ENCODE results near the gene THOC2.
"Not testable (repeated sequence)": the region's sequence is repeated elsewhere in the genome, so short reads cannot be mapped to it uniquely, and the experiment has no call there.

Gene THOC2

DNA sequence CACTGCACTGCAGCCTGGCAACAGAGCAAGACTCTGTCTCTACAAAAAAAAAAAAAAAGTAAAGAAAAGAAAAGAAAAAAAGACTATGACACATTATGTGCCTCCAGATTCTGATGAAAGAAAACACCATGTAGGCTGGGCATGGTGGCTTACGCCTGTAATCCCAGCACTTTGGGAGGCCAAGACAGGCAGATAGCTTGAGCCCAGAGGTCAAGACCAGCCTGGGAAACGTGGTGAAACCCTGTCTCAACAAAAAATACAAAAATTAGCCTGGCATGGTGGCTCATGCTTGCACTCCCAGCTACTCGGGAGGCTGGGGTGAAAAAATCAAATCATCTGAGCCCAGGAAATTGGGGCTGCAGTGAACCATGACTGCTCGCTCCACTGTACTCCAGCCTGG, 19.4 kb downstream of the THOC2 start:
- POLR2A ChIA-PET = no interaction called here

DNA sequence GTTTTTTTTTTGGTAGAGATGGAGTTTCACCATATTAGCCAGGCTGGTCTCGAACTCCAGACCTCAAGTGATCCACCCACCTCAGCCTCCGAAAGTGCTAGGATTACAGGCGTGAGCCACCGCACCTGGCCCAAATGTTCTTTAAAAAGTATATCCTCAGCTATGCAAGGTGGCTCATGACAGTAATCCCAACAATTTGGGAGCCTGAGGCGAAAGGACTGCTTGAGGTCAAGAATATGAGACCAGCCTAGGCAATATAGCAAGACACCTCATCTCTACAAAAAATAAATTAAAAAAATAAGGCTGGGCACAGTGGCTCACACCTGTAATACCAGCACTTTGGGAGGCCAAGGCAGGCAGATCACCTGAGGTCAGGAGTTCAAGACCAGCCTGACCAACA, 21.7 kb downstream of the THOC2 start:
- CTCF ChIA-PET = interaction anchor here (1.4 kb wide), 1 partner anchor 28 kb away, joined by 3 read pairs; no protein-coding TSS in a partner anchor
- DNase-seq (ENCODE audit: extremely low spot score); POLR2A ChIA-PET: not testable (repeated sequence)

More for the DNA sequence above, 19.4 kb downstream of the THOC2 start:
- no peak for DNase-seq (ENCODE audit: extremely low spot score)
- TF ChIP-seq, protein P1, sequence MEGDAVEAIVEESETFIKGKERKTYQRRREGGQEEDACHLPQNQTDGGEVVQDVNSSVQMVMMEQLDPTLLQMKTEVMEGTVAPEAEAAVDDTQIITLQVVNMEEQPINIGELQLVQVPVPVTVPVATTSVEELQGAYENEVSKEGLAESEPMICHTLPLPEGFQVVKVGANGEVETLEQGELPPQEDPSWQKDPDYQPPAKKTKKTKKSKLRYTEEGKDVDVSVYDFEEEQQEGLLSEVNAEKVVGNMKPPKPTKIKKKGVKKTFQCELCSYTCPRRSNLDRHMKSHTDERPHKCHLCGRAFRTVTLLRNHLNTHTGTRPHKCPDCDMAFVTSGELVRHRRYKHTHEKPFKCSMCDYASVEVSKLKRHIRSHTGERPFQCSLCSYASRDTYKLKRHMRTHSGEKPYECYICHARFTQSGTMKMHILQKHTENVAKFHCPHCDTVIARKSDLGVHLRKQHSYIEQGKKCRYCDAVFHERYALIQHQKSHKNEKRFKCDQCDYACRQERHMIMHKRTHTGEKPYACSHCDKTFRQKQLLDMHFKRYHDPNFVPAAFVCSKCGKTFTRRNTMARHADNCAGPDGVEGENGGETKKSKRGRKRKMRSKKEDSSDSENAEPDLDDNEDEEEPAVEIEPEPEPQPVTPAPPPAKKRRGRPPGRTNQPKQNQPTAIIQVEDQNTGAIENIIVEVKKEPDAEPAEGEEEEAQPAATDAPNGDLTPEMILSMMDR (IDR thresholded peaks at IDR 0.05; ENCODE audit: control extremely low read depth, extremely low read depth, low read depth, missing control alignments) = no peak
- CTCF ChIA-PET = interaction anchor here (1.2 kb wide), 1 partner anchor 17 kb away, joined by 3 read pairs; no protein-coding TSS in a partner anchor

DNA sequence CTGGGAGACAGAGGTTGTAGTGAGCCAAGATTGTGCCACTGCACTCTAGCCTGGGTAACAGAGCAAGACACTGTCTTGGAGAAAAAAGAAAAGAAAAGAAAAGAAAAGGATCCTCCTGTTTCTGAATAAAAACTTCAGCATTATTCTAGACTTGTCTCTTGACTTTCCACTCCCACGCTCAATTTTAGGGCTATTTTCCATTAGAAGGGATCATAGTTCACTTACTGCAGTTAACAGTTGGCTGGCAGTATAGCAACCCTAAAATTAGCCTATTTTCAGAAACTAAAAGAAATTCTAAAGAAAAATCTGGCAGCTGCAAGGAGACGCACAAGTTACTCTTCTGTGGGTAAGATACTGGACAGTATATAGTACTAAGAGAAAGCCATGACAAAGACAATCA, 28.1 kb downstream of the THOC2 start:
- TF ChIP-seq, protein P1 (IDR thresholded peaks at IDR 0.05; ENCODE audit: control extremely low read depth, extremely low read depth, low read depth, missing control alignments) = no peak
- ChIA-PET CTCF (interaction anchor here (0.8 kb wide), 1 partner anchor 13 kb away, joined by 4 read pairs; no protein-coding TSS in a partner anchor), POLR2A (no interaction called here)
- no peak for DNase-seq (ENCODE audit: extremely low spot score)

DNA sequence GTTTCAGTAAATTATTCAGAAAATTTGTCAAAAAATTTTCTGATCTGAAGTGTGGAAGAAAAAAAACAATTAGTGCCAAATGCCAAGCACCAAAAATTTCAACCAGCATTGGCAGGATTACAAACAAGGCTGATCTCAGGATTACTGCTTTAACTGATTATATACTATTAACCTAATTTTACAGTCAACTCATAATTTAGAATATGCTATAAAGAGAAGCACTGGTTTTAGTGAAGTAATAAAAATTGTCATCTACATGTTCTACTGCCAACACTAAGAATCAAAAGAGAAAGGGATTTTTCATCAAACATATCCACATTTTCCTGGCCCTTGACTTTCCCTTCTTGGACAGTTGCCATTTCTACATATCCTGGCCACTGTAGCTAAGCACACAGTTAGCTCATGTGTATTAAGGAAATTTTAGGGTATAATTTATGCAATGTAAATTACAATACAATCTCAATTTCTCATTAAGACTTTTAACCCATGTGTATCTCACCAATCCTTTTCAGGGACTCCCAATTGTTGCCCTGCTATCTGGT, 33.8 kb downstream of the THOC2 start:
- CTCF ChIA-PET = no interaction called here

DNA sequence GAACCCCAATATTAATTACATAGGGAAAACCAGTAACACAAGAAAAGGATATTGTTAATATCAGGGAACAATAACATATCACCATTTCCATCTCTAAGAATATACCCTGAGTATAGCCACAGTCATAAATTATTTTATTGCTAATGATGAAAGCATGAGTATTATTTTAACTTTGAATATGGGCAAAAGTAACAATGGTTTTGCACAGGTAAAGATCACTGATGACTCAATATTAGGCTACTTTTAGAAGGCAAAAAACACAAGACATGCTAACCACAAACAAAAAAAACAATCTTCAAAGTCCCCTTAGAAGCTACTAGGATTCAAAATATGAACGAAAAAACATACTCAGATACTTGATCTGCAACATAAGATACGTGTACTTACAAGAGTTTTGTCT, 36.5 kb downstream of the THOC2 start:
- POLR2A ChIA-PET = no interaction called here
- TF ChIP-seq, protein P1 (IDR thresholded peaks at IDR 0.05; ENCODE audit: control extremely low read depth, extremely low read depth, low read depth, missing control alignments) = no peak
- DNase-seq (ENCODE audit: extremely low spot score) = no peak
- CTCF ChIA-PET = no interaction called here

More for the DNA sequence above, 33.8 kb downstream of the THOC2 start:
- no peak for DNase-seq (ENCODE audit: extremely low spot score)
- TF ChIP-seq, protein P1 (IDR thresholded peaks at IDR 0.05; ENCODE audit: control extremely low read depth, extremely low read depth, low read depth, missing control alignments) = no peak
- POLR2A ChIA-PET = no interaction called here

DNA sequence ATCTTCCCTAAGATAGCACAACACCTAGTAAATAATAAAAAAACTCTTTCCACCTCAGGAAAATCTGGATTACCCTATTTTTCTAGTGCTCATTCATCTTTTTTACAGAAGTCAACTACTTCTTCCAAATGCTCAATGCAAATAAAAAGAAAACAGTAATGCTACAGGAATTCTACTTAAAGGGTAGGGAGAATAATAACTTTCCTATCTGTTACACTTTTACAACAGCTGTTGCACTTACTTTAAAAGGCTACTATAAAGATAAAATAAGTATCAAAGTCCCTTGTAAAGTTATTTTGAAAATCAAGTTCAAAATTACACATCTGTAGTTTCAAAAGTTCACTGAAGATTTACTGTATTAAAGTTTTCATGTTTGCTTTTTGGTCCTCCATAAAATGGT, 37.6 kb downstream of the THOC2 start:
- TF ChIP-seq, protein P1 (IDR thresholded peaks at IDR 0.05; ENCODE audit: control extremely low read depth, extremely low read depth, low read depth, missing control alignments) = no peak
- POLR2A ChIA-PET = no interaction called here
- CTCF ChIA-PET = no interaction called here

DNA sequence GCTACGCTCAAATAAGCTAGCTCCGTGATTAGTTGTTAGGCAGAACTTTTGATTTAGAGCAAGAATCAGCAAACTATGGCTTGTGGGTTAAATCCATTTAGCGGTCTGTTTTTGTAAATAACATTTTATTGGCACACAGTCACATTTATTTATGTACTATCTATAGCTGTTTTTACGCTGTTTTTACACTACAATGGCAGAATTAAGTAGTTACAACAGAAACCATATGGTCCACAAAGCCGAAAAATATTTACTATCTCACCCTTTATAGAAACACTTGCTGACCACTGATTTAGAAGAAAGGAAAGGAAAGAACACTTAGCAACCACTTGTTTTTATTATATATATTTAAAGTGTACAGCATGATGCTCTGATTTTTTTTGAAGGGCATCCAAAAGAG, 41.1 kb downstream of the THOC2 start:
- POLR2A ChIA-PET = no interaction called here
- CTCF ChIA-PET = interaction anchor here (1.1 kb wide), 1 partner anchor 9 kb away, joined by 3 read pairs; no protein-coding TSS in a partner anchor
- TF ChIP-seq, protein P1 (IDR thresholded peaks at IDR 0.05; ENCODE audit: control extremely low read depth, extremely low read depth, low read depth, missing control alignments) = no peak
- no peak for DNase-seq (ENCODE audit: extremely low spot score)

More for the DNA sequence above, 37.6 kb downstream of the THOC2 start:
- no peak for DNase-seq (ENCODE audit: extremely low spot score)
